OCI-LY1 (cell line): ENCODE data around the gene TGFB1.

Source experiments
- H2AFZ ChIP-seq: fragments of 200-600 bp; sonication (generic), shearing (Covaris generic); 2 replicates; pipeline ENCODE4 v1.6.0; 2014; ENCODE audit warnings: antibody characterized with exemption, mild to moderate bottlenecking, low read length
- H3F3A ChIP-seq: fragments of 200-600 bp; sonication (generic), shearing (Covaris generic); 2 replicates; pipeline ENCODE4 v1.6.0; 2014; ENCODE audit warnings: mild to moderate bottlenecking, antibody characterized with exemption, low read length, moderate library complexity; ENCODE audit not compliant: insufficient read depth
- H3K27ac ChIP-seq: fragments of 200-600 bp; sonication (generic); 2 replicates; pipeline ENCODE4 v1.5.1; 2014; ENCODE audit warnings: low read length, mixed run types, mild to moderate bottlenecking, low read depth; ENCODE audit not compliant: poor library complexity, severe bottlenecking
- H3K27me3 ChIP-seq: fragments of 200-600 bp; sonication (generic); 2 replicates; pipeline ENCODE4 v1.6.0; 2014; ENCODE audit warnings: antibody characterized with exemption, mild to moderate bottlenecking, low read length, moderate library complexity; ENCODE audit not compliant: insufficient read depth
- H3K36me3 ChIP-seq: fragments of 200-600 bp; sonication (generic); 2 replicates; pipeline ENCODE4 v1.6.1; 2014; ENCODE audit warnings: mild to moderate bottlenecking, antibody characterized with exemption, low read length, moderate library complexity, mixed read lengths; ENCODE audit not compliant: insufficient read depth
- H3K4me1 ChIP-seq: fragments of 200-600 bp; sonication (generic); 2 replicates; pipeline ENCODE4 v1.5.1; 2014; ENCODE audit warnings: mild to moderate bottlenecking, low read length, moderate library complexity; ENCODE audit not compliant: insufficient read depth, severe bottlenecking
- H3K4me2 ChIP-seq: fragments of 200-600 bp; sonication (generic), shearing (Covaris generic); 2 replicates; pipeline ENCODE4 v1.6.1; 2014; ENCODE audit warnings: low read length
- H3K4me3 ChIP-seq: fragments of 200-600 bp; sonication (generic); 2 replicates; pipeline ENCODE4 v1.5.1; 2014; ENCODE audit warnings: low read length, low read depth, mild to moderate bottlenecking, mixed read lengths; ENCODE audit not compliant: poor library complexity, severe bottlenecking
- H3K79me2 ChIP-seq: fragments of 200-600 bp; shearing (Covaris generic); 2 replicates; pipeline ENCODE4 v1.6.1; 2016; ENCODE audit warnings: mixed run types, low read length, mixed read lengths; ENCODE audit not compliant: insufficient read depth
- H3K9ac ChIP-seq: fragments of 200-600 bp; sonication (generic), shearing (Covaris generic); 2 replicates; pipeline ENCODE4 v1.6.1; 2014; ENCODE audit warnings: mild to moderate bottlenecking, low read length, mixed read lengths
- H3K9me2 ChIP-seq: fragments of 200-600 bp; sonication (generic), shearing (Covaris generic); 2 replicates; pipeline ENCODE4 v1.6.1; 2014; ENCODE audit warnings: low read depth, mild to moderate bottlenecking, low read length, mixed read lengths
- H3K9me3 ChIP-seq: fragments of 200-600 bp; shearing (Covaris generic); 2 replicates; pipeline ENCODE4 v1.6.1; 2014; ENCODE audit warnings: low read length, mixed read lengths
- H4K20me1 ChIP-seq: fragments of 200-600 bp; sonication (generic), shearing (Covaris generic); 2 replicates; pipeline ENCODE4 v1.6.0; 2016; ENCODE audit warnings: mild to moderate bottlenecking, low read length; ENCODE audit not compliant: insufficient read depth
- EZH2 ChIP-seq: fragments of 200-600 bp; sonication (generic), shearing (Covaris generic); IDR thresholded peaks from 2 replicates; pipeline ENCODE4 v1.8.0; 2017; ENCODE audit warnings: borderline replicate concordance, mixed run types, mild to moderate bottlenecking, antibody characterized with exemption, low read length, moderate library complexity, mixed read lengths
- TF ChIP-seq, protein P1 (sequence below): fragments of 200-600 bp; sonication (generic), shearing (Covaris generic); IDR thresholded peaks from 2 replicates; pipeline ENCODE4 v1.5.1; 2017; ENCODE audit warnings: mild to moderate bottlenecking, antibody characterized with exemption, low read length, moderate library complexity, mixed read lengths

The TGFB1 gene

DNA sequence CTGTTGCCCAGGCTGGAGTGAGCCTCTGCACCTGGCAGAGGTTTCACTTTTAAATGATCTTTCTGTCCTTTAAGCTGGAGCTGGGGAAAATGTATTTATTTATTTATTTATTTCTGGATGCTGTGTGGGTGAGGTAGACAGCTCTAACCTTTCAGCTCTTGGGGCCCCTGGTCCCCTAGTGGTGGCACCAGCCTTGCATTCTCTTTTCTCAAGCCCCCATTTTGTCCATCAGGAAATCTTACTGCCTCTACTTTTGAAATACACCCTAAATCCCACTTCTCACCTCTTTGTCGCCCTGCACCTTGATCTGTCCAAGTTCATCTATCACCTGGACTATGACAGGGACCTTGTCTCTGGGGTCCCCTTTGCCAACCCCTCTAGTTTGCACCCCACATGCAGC lies 12.4 kb upstream of the TGFB1 start:
- Histone ChIP-seq H3K27ac (no peak overlapping the region), H3K9me3 (no peaks in the 10 kb centered on the region), H2AFZ (no peak overlapping the region), H3K4me2 (no peak overlapping the region), H3K79me2 (peaks cover 5% of the 10 kb centered on the region; the same call in 1 of the 2 replicates), H4K20me1 (no peaks in the 10 kb centered on the region), H3K4me3 (no peak overlapping the region), H3K9ac (no peak overlapping the region), H3K27me3 (no peaks in the 10 kb centered on the region), H3K36me3 (no peaks in the 10 kb centered on the region), H3F3A (no peaks in the 10 kb centered on the region), H3K9me2 (no peaks in the 10 kb centered on the region), H3K4me1 (peaks cover 22% of the 10 kb centered on the region)
- TF ChIP-seq, protein P1, sequence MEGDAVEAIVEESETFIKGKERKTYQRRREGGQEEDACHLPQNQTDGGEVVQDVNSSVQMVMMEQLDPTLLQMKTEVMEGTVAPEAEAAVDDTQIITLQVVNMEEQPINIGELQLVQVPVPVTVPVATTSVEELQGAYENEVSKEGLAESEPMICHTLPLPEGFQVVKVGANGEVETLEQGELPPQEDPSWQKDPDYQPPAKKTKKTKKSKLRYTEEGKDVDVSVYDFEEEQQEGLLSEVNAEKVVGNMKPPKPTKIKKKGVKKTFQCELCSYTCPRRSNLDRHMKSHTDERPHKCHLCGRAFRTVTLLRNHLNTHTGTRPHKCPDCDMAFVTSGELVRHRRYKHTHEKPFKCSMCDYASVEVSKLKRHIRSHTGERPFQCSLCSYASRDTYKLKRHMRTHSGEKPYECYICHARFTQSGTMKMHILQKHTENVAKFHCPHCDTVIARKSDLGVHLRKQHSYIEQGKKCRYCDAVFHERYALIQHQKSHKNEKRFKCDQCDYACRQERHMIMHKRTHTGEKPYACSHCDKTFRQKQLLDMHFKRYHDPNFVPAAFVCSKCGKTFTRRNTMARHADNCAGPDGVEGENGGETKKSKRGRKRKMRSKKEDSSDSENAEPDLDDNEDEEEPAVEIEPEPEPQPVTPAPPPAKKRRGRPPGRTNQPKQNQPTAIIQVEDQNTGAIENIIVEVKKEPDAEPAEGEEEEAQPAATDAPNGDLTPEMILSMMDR, result peak; percentile 24
- TF ChIP-seq EZH2, result no peak

DNA sequence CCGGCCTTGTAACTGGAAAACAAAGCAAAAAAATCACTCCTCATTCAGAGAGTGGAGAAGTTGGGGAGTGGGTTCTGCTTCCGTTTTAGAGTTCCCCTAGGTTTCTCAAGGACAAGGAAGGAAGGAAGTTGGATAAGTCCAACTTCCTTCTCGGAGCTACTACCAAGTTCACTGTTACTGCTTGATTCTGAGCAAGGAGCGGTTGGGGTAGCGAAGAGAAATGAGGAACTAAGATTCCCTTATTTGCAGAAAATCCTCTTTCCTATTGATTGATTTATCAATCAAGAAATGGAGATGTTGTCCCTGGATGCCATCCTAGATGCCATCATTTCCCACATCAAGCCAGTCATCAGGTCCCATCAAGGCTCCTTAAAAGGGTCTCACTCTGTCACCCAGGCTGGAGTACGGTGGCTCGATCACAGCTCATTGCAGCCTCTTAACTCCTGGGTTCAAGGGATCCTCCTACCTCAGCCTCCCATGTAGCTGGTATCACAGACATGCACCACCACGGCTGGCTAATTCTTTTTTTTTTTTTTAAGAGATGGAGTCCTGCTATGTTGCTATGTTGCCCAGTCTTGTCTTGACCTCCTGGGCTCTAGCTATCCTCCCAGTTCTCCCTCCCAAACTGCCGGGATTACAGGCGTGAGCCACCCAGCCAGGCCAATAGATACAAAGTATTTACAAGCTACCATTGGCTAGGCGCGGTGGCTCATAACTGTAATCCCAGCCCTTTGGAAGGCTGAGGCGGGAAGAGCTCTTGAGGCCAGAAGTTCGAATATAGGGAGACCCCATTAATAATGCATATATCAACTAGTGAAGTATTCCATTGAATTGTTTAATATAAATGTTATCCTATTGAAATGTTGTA lies 11.0 kb upstream of the TGFB1 start:
- peak overlapping the region; percentile 80 for H3K4me2 ChIP-seq
- H2AFZ ChIP-seq, result no peak overlapping the region
- no peaks in the 10 kb centered on the region for H3K27me3 ChIP-seq
- peak overlapping the region; percentile 95 for H3K27ac ChIP-seq
- peaks cover 5% of the 10 kb centered on the region; the same call in 1 of the 2 replicates for H3K79me2 ChIP-seq
- H3K9ac ChIP-seq, result peak overlapping the region; percentile 85
- TF ChIP-seq, protein P1, result no peak
- no peak for TF ChIP-seq EZH2
- H3F3A ChIP-seq, result no peaks in the 10 kb centered on the region
- H3K4me1 ChIP-seq, result peaks cover 22% of the 10 kb centered on the region
- H3K9me3 ChIP-seq, result no peaks in the 10 kb centered on the region
- H3K9me2 ChIP-seq, result no peaks in the 10 kb centered on the region
- peak overlapping the region; percentile 75 for H3K4me3 ChIP-seq
- no peaks in the 10 kb centered on the region for H3K36me3 ChIP-seq
- H4K20me1 ChIP-seq, result no peaks in the 10 kb centered on the region

DNA sequence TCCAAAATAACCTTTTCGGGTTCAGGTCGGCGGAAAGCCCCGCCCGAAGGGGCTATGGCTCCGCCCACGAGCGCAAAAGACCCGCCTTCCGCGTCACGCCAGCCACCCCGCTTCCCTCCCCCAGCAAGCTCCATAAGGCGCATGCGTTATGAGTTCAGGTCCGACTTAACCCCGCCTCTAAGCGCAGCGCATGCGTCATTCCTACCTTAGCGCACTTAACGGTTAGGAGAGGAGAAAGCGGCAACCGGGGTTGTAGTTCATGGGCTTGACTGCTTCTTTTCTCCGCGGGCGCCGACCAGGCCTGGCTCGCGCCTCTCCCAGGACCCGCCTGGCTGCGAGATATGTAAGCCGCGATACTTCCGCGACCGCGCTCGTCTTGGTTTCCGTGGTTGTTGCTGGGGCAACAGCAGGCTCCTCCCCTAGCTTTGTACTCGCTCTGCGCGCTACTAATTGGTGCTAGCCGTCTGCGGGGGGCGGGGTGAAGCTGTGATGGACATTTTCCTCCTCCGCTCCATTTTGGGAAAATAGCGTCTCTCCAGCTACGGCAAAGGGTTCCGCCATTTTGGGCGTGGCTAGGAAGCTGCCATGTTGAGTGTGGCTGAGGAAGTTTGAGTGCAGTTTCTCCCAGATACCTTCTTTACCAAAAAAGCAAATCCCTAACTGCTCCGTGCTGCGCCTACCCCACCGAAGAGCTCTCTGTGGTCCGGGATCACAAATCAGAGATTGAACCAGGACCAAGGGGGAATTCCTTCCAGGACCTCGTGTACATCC lies 10.2 kb upstream of the TGFB1 start, which contains the start of gene B9D2:
Gene B9D2 (minus strand): TSS at position 397 of the 771 bp plus-strand sequence. CDS start 630 bp downstream, outside the sequence.
- peaks cover 5% of the 10 kb centered on the region; the same call in 1 of the 2 replicates for H3K79me2 ChIP-seq
- H3K9me2 ChIP-seq, result no peaks in the 10 kb centered on the region
- peak within 1 kb of the TSS; percentile 80 for H3K4me2 ChIP-seq
- H2AFZ ChIP-seq, result no peak within 1 kb of the TSS
- no peaks in the 10 kb centered on the region for H4K20me1 ChIP-seq
- no peaks in the 10 kb centered on the region for H3F3A ChIP-seq
- TF ChIP-seq, protein P1, result no peak
- no peak for TF ChIP-seq EZH2
- H3K27ac ChIP-seq, result peak within 1 kb of the TSS; percentile 95
- no peaks in the 10 kb centered on the region for H3K9me3 ChIP-seq
- peak within 1 kb of the TSS; percentile 75 for H3K4me3 ChIP-seq
- peak within 1 kb of the TSS; percentile 85 for H3K9ac ChIP-seq
- H3K36me3 ChIP-seq, result no peaks in the 10 kb centered on the region
- peaks cover 22% of the 10 kb centered on the region for H3K4me1 ChIP-seq
- H3K27me3 ChIP-seq, result no peaks in the 10 kb centered on the region
